ENCODE measurements around the gene CIB4.
A peak's percentile ranks its signal among the peaks of the same experiment; 100 is the strongest.
"Not testable (repeated sequence)": the region's sequence is repeated elsewhere in the genome, so short reads cannot be mapped to it uniquely, and the experiment has no call there.

CIB4 gene

DNA sequence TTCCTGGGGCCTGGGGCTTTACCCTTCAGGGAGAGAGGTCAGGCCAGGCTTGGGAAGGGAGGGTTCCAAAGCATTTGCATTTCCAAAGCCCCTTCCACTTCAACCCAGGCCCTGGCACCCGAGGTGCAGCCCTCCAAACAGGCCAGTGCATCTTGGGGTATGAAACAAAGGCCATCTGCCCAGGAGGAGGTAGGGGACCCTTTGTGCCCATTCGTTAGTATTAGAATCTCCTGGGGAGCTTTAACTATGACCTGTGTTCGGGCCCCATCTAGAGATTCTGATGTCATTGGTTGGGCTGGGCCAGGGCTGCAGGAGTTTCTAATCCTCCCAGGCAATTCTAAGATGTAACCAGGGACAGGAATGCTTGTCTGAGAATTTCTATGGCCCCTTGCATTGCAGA, 73.6 kb downstream of the CIB4 start:
- Histone ChIP-seq H3K9me3 (ENCODE audit: control insufficient read depth, insufficient read depth, low read length) (no peaks in the 10 kb centered on the region), H3K4me1 (ENCODE audit: insufficient read depth, low read length) (peaks cover 21% of the 10 kb centered on the region; the same call in 1 of the 2 replicates), H3K9ac (ENCODE audit: low read depth, low read length) (no peak overlapping the region), H3K36me3 (ENCODE audit: insufficient read depth, low read length) (no peaks in the 10 kb centered on the region)

DNA sequence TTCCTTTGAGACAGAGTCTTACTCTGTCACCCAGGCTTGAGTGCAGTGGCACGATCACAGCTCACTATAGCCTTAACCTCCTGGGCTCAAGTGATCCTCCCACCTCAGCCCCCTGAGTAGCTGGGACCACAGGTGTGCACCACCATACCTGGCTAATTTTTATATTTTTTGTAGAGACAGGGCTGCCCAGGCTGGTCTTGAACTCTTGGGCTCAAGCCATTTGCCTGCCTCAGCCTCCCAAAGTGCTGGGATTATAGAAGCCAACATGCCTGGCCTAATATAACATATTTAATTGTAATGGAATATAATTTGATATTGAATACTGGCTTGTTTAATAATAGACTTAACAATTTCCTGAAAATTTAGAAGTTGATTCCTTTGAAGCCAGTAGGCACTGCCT, 74.4 kb downstream of the CIB4 start:
- H3K9me3 ChIP-seq (ENCODE audit: control insufficient read depth, insufficient read depth, low read length); H3K9ac ChIP-seq (ENCODE audit: low read depth, low read length): not testable (repeated sequence)
- H3K4me1 ChIP-seq (ENCODE audit: insufficient read depth, low read length) = peaks cover 21% of the 10 kb centered on the region; the same call in 1 of the 2 replicates

DNA sequence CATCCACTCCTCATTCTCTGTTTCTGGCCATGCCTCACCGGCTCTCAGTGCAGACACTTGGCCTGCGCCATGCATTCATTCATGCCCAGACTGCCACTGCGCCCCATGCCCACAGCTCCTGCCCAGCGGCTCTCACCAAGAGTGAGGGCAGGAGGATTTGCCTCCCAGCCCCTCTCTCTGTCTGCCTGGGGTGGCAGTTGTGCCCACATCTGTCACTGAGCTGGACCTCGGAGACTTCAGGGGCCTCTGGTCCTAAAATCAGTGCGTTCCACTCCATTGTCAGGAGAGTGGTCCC, 75.1 kb downstream of the CIB4 start:
- H3K36me3 ChIP-seq (ENCODE audit: insufficient read depth, low read length) = no peaks in the 10 kb centered on the region
- H3K4me1 ChIP-seq (ENCODE audit: insufficient read depth, low read length) = peaks cover 21% of the 10 kb centered on the region; the same call in 1 of the 2 replicates
- H3K9me3 ChIP-seq (ENCODE audit: control insufficient read depth, insufficient read depth, low read length) = no peaks in the 10 kb centered on the region
- no peak overlapping the region for H3K9ac ChIP-seq (ENCODE audit: low read depth, low read length)

More for the DNA sequence above, 74.4 kb downstream of the CIB4 start:
- H3K36me3 ChIP-seq (ENCODE audit: insufficient read depth, low read length) = not testable (repeated sequence)

DNA sequence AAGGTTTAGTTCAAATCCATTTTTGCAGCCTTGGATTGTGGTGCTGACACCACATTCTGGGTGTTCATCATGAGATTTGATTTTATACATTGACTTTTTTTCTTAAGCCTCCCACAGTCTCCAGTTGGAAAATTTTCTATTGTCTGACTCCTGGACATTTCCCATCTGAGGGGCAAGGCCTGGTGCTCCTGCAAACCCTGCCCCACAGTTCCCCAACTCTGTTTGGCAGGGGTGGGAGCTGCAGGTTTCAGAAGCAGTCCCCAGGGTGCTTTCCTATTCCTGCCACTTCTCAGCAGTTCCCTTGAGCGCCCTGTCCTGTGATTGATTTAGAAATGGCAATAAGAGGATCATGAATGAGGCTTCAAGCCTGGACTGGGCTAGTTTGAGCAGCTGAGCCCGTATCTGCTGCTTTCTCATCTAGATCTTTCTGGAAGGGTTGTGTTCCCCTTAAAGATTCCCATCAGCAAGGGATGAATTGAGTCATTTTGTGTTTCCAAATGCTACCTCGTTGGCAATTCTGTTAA, 77.0 kb downstream of the CIB4 start:
- H3K9ac ChIP-seq (ENCODE audit: low read depth, low read length) = no peak overlapping the region
- H3K4me1 ChIP-seq (ENCODE audit: insufficient read depth, low read length) = peaks cover 14% of the 10 kb centered on the region; the same call in 1 of the 2 replicates
- no peaks in the 10 kb centered on the region for H3K36me3 ChIP-seq (ENCODE audit: insufficient read depth, low read length)

DNA sequence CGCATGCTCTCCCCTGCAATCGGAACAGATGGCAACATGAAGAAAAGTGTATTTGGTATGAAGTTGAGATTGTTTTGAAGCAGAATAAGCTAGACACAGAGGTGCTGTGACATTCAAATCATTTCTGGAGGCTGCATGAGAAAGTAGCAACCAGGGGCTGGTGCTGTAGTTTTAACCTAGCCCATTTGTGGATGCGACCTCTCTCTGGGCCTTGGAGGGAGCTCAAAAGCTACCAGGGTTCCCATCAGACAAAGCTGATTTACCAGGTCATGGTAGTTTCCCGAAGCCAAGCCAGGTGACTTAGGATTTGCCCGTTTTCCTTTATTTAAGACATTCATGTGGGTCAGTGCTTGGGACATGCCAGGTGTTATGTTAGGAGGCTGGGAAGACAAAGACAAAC, 77.5 kb downstream of the CIB4 start:
- H3K36me3 ChIP-seq (ENCODE audit: insufficient read depth, low read length) = no peaks in the 10 kb centered on the region
- peaks cover 14% of the 10 kb centered on the region; the same call in 1 of the 2 replicates for H3K4me1 ChIP-seq (ENCODE audit: insufficient read depth, low read length)
- no peak overlapping the region for H3K9ac ChIP-seq (ENCODE audit: low read depth, low read length)
- no peaks in the 10 kb centered on the region for H3K9me3 ChIP-seq (ENCODE audit: control insufficient read depth, insufficient read depth, low read length)

More for the DNA sequence above, 77.0 kb downstream of the CIB4 start:
- H3K9me3 ChIP-seq (ENCODE audit: control insufficient read depth, insufficient read depth, low read length) = no peaks in the 10 kb centered on the region

DNA sequence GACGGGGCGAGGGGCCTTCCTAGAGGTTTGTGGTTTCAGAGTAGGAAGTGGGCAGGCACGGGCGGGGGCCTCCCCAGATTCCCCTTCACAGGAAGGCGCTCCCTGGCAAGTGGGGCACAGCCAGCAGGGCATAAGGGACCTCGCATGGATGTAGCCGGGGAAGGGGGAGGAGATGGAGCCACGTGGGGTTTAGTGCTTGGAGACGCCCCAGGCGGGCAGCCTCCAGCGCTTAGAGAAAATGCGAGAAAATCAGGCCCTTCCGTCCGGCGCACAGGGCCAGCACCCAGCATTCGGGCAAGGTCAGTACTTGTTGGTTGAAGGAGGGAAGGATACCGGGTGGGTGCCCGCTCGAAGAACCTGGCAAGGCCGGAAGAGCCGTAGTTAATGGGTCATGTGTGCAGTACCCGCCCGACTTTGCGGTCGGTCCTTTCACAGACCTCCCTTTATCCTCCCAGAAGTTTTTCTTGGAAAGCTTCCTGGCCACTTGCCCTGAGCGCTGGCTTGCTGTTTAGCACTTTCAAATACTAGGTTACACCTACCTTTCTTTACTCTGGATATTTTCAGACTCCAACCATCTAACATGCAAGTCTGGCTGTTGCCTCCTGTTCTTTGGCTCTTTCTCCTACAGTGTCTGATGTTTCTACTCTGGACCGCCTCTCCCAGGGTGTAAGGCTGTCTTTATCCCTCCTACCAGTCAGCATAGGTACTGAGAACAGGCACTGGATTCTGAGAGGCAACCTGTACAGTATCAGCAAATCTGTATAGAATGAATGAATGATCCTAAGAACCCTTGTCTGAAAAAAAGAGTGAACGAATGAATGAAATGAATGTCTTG, 78.1 kb downstream of the CIB4 start:
- Histone ChIP-seq H3K9me3 (ENCODE audit: control insufficient read depth, insufficient read depth, low read length) (no peaks in the 10 kb centered on the region), H3K9ac (ENCODE audit: low read depth, low read length) (peak overlapping the region; percentile 74; the same call in 1 of the 2 replicates), H3K36me3 (ENCODE audit: insufficient read depth, low read length) (no peaks in the 10 kb centered on the region), H3K4me1 (ENCODE audit: insufficient read depth, low read length) (peaks cover 14% of the 10 kb centered on the region; the same call in 1 of the 2 replicates)

DNA sequence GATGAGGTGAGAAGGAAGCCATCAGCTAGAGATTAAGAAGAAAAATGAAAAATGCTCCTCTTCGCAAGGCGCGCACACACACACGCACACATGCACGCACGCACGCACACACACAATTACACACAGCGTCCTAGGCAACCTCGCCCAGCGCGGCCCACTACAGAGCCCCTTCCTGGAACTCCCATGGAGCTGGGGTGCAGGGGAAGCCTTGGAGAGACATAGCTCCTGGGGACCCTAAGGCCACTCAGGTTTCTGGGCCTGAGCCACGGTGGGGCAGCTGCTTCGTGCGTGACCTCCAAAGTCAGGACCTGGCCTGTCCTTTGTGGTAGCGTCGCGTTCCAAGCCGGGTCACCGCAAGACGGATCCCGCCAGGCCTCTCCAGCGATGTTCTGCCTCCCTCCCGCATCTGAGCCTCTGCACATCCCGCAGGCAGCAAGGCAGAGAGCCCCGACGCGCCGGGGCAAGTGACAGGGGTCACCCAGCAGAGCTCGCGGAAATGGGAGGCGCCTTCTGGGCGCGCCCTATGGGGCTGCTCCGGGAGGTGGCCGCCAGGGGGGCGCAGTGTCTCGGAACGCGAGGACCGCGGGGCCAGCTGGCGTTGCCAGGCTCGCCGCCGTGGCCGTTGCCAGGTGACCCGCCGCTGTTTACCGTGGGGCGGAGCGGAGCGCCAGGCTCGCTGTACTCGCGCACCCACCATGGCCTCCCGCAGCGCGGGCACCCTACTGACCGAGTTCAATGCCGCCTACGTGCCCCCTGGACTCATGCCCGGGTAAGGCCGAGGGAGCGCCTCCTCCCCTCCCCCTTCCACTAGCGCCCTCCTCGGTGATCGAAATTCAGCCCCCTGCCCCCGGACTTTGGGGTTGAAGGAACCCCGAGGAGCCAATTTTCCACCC, 79.0 kb downstream of the CIB4 start:
- Histone ChIP-seq H3K9me3 (ENCODE audit: control insufficient read depth, insufficient read depth, low read length) (no peaks in the 10 kb centered on the region), H3K9ac (ENCODE audit: low read depth, low read length) (peak overlapping the region; percentile 74; the same call in 1 of the 2 replicates), H3K36me3 (ENCODE audit: insufficient read depth, low read length) (no peaks in the 10 kb centered on the region), H3K4me1 (ENCODE audit: insufficient read depth, low read length) (peaks cover 5% of the 10 kb centered on the region; the same call in 1 of the 2 replicates)

DNA sequence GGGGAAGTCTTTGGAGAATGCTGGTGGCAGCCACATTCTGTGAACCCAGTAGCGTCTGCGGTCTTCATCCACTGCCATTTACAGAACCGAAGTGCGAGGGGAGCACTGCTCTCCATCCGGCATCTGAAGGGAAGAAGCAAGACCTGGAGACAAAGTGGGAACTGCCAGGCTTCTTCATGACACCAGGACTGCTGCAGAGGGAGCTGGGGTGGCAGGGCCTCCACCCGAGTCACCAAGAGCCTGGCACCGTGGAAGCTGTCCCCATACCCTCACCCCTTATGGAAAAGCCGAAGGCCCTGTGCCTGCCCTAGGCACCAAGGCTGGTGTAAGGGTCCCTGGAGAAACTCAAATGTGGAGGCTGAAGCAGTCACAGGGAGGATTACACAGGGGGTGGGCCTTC, 79.8 kb downstream of the CIB4 start:
- Histone ChIP-seq H3K4me1 (ENCODE audit: insufficient read depth, low read length) (peaks cover 3% of the 10 kb centered on the region; the same call in 1 of the 2 replicates), H3K9ac (ENCODE audit: low read depth, low read length) (no peak overlapping the region), H3K36me3 (ENCODE audit: insufficient read depth, low read length) (no peaks in the 10 kb centered on the region), H3K9me3 (ENCODE audit: control insufficient read depth, insufficient read depth, low read length) (no peaks in the 10 kb centered on the region)

DNA sequence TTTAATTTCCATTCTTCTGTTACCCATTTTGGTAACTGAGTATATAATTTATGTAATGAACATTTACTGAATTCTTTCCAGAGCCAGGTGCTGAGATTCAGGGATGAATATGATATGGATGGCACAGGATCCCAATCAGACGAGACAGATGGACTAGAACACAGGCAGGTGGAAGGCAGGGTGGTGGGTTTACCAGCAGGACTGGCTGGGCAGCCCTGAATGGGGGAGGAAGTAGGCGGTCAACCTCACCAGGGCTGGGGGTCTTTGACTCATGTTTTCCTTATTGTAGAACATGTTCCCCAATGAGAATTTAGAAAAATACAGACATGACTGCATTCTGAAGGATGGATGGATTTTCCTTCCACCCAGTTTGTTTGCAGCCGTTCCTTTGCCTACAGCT, 80.3 kb downstream of the CIB4 start:
- H3K9me3 ChIP-seq (ENCODE audit: control insufficient read depth, insufficient read depth, low read length) = no peaks in the 10 kb centered on the region
- no peaks in the 10 kb centered on the region for H3K36me3 ChIP-seq (ENCODE audit: insufficient read depth, low read length)
- peaks cover 3% of the 10 kb centered on the region; the same call in 1 of the 2 replicates for H3K4me1 ChIP-seq (ENCODE audit: insufficient read depth, low read length)

DNA sequence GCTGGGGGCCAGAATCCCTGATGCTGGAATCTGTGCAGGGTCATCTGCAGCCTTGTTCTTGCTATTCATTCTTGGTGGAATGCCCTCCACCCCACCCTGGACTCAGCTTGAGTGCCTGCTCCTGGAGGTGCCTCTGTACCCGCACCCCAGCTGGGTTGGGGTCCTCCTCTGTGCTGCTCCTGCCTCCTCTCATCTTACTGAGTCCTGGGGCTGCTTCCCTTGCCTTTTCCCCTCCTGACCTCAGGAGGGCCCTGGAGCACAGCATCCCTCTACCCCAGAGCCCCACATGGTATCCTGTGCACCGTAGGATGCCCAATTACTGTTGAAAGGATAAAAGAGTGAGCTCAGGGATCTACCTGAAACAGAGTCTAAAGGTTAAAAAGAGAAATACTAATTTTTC, 81.6 kb downstream of the CIB4 start:
- H3K9me3 ChIP-seq (ENCODE audit: control insufficient read depth, insufficient read depth, low read length) = no peaks in the 10 kb centered on the region
- no peak overlapping the region for H3K9ac ChIP-seq (ENCODE audit: low read depth, low read length)
- no peaks in the 10 kb centered on the region for H3K36me3 ChIP-seq (ENCODE audit: insufficient read depth, low read length)
- H3K4me1 ChIP-seq (ENCODE audit: insufficient read depth, low read length) = peaks cover 3% of the 10 kb centered on the region; the same call in 1 of the 2 replicates

More for the DNA sequence above, 80.3 kb downstream of the CIB4 start:
- H3K9ac ChIP-seq (ENCODE audit: low read depth, low read length) = no peak overlapping the region

DNA sequence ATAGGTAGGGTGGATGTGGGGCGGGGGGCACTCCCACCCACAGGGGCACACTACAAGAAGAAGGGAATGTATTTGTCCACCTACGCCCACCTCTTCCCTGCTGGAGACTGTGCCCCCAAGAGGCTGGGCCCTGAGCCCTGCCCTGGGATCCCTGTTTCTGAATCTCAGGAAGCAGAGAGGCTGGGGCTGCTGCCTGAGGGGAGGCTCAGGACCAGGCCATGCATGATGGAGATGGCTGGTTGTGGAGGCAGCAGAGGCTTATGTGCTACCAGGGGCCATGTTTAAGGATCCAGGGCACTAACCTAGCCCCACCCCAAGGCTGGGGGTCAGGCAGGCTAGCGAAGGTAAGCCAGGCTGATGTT, 82.1 kb downstream of the CIB4 start:
- no peaks in the 10 kb centered on the region for H3K36me3 ChIP-seq (ENCODE audit: insufficient read depth, low read length)
- H3K4me1 ChIP-seq (ENCODE audit: insufficient read depth, low read length) = peaks cover 3% of the 10 kb centered on the region; the same call in 1 of the 2 replicates
- no peak overlapping the region for H3K9ac ChIP-seq (ENCODE audit: low read depth, low read length)
- H3K9me3 ChIP-seq (ENCODE audit: control insufficient read depth, insufficient read depth, low read length) = no peaks in the 10 kb centered on the region

DNA sequence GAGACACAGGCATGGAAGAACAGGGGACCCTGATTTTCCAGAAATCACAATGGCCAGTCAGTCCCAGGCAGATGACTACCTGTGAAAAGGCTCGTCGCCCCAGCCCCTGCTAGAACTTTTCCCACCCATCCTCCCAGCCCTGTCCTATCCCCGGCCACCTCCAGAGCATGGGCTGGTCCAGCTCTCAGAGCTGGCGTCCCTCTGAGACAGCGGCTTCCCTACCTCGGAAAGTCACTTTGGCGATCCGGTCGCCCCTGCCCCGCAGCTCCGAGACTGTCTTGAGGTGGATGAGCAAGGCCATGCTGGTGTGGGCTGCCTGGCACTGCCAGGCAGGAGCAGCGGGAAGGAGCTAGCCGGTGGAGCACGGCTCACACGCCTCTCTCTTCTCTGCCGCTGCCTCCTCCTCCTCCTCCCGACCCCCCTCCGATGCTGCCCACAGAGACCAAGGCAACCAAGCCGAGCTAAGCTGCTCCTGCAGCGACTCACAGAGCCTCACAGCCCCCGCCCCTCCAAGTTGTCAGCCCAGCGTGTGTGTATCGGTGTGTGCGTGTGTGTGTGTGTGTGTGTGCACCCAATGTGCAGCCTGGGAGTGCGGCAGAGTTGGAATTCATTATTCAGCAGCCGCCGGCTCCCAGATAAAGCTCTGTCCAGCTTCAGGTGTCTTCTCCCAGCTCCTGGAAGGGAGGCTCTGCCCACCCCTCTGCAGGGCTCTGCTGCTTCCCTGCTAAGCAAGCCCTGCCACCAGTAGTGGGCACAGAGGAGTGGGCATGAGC, 82.7 kb downstream of the CIB4 start:
- Histone ChIP-seq H3K36me3 (ENCODE audit: insufficient read depth, low read length) (no peaks in the 10 kb centered on the region), H3K9ac (ENCODE audit: low read depth, low read length) (peak overlapping the region; percentile 22; the same call in 1 of the 2 replicates), H3K9me3 (ENCODE audit: control insufficient read depth, insufficient read depth, low read length) (no peaks in the 10 kb centered on the region), H3K4me1 (ENCODE audit: insufficient read depth, low read length) (peaks cover 3% of the 10 kb centered on the region; the same call in 1 of the 2 replicates)

DNA sequence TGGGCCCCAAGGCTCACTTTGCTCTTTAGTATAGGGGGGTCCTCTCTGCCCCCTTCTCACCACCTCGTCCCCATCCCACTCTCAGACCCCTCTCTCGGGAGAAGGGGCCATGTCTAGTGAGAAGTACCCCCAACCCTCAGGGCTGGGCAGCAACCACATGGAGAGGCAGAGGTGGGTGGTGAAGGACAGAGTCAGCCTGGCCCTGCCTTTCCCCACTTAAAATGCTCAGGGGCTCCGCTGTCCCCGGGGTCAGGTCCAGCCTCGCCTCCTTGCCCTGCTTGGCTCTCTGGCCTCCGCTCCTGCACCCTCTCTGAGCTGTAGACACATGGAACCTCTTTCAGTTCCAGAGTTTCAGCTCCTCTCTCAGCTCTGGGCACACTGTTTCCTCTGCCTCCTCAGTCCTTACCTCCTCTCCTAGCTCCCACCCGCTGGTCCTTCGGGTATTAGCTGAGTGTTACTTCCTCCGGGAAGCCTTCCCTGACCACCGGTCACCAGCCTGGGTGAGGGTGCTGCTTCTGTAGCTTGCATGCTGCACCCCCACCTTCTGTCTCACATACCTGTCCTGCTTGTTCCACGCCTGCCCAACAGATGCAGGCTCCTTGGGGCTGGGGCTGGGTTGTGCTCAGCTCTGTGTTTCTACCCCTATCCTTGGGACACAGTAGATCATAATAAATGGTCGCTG, 83.8 kb downstream of the CIB4 start:
- Histone ChIP-seq H3K36me3 (ENCODE audit: insufficient read depth, low read length) (no peaks in the 10 kb centered on the region), H3K9ac (ENCODE audit: low read depth, low read length) (no peak overlapping the region), H3K9me3 (ENCODE audit: control insufficient read depth, insufficient read depth, low read length) (no peaks in the 10 kb centered on the region), H3K4me1 (ENCODE audit: insufficient read depth, low read length) (peaks cover 5% of the 10 kb centered on the region)
